Activated CD8-positive, alpha-beta memory T cell treated with anti-CD3 and anti-CD28 coated beads, Interleukin-2, amount 50 U/mL, for 1 hour (primary cell): ENCODE data around the gene WWOX.

ENCODE experiments used
- DNase-seq: peaks from one replicate; pipeline ENCODE4 v3.0.0-alpha.2; 2020; ENCODE audit errors: extremely low read depth

Gene WWOX

DNA sequence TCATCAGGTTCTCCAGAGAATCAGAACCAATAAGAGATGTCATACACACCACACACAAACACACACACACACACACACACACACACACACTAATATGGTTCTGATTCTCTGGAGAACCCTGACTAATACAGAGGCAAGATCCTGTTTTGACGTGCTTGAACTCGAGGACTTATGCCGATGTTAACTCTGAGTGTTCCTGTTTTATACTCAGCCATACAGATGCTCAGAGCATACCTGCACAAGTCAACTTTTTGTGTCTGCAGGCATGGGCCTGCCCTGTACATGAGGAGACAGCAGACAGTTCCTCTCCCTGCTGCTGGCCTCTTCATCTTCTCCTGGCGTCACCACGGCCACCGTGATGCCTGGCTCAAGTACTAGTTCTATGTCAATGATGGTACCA, 635.9 kb downstream of the WWOX start:
- no peak for DNase-seq

DNA sequence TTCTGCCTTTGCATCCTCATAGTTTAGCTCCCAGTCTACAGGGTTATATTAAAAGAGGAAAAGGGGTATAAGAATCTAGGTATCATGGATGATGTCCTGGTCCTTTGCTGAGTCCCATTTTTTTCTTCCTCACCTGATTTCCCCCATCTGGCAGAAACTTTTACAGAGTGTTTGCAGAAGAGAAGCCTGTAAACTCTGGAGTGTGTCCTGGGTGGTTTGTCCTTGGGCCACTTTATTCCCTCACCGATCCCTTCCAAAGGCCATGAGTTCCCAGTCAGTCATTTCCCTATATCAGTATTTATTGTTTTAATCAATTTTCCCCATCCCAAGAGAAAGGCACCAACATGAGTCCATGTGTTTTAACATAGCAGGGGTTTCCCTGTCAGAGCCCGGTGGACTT, 638.2 kb downstream of the WWOX start:
- no peak for DNase-seq

DNA sequence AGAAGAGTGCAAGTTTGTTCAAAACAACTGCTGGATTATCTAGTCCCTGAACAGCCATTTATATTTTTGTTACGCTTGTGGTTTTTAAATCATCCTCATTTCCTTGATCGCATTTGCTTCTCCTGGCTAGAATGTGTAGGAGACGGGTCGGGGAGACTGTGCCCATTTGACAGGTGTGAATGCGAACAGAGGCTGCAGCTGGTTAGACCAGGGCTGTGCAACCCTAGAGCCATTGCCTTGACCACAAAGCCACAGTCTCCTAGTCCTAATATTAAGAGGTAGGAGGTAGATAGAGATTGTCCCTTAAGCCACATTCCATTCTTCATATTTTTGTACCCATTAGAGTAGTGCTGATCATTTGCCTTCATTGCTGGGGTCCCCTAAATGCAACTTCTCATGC, 639.1 kb downstream of the WWOX start:
- DNase-seq = no peak

GRCh38 chr16:78740269-78740668, 640.8 kb downstream of the WWOX start:
- DNase-seq = no peak

DNA sequence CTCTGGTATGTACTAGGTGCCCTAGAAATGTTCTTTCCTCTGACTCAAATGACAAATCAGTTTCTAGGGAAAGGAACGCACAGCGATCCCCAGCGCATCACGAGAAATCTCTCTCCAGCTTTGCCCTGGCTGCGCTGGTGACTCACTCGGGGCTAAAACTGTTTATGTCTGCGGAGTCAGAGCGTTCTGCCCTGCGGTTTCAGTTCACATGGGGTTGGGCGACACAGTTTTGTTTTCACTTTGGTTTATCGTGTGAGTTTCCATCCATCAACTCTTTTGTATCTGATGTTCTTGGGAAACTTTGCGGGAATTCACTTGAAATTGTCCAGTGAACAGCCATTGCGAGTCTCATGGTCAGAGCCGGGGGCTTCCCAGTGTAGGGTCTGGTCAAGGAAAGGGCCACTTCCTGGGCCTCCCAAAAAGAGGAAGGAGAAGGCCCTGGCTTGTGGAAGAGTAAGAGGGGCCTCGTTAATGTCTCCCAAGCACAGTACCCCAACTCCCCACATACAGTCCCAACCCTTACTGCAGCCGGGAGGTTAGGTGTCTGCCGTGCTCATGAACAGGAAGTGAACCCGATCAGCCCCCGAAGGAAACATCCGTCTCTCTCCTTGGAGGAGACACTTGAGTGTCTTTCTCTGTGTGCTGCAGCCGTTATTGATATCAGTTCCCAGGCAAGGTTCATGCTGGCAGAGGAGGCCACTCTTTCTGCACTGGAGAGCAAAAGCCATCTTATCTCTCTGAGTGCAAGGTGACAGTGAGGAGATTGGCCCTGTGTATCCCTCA, 643.2 kb downstream of the WWOX start:
- DNase-seq = peak; percentile 39

DNA sequence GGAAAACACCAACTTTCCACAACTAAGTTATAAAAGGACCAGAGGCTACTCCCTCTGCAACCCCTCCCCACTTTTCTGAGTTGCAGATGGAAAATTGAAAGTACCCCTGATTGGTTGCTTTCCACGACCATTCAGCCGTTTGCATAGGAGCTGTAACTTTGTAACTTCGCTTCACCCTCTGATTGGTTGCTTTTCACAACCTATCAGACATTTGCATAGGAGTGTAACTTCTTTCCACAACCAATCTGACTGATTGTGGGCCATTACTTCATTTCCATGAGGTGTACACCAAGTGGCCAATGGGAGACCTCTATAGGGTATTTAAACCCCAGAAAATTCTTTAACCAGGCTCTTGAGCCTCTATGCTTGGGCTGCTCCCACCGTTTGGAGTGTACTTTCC, 644.1 kb downstream of the WWOX start:
- no peak for DNase-seq

DNA sequence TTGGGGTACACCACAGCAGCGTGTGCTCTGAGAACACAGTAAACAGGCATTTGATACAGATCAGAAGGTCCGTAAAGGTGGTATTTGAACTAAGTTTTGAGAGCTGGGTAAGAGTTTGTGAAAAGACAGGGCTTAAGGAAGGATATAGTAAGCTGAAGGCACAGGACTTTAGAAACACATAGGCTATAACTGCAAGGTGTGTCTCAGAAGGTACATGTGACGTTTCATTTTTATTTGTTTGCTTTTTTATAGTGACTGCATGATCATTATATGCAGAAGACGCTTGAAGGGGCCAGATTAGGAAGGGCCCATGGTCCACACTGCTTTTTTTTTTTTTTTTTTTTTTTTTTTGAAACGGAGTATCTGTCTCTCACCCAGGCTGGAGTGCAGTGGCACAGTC, 644.6 kb downstream of the WWOX start:
- no peak for DNase-seq

GRCh38 chr16:78744796-78745107, 645.3 kb downstream of the WWOX start:
- no peak for DNase-seq

- DNase-seq = no peak
These were observed 645.9 kb downstream of the WWOX start for GRCh38 chr16:78745108-78746019.

GRCh38 chr16:78746718-78747117, 647.3 kb downstream of the WWOX start:
- no peak for DNase-seq

DNA sequence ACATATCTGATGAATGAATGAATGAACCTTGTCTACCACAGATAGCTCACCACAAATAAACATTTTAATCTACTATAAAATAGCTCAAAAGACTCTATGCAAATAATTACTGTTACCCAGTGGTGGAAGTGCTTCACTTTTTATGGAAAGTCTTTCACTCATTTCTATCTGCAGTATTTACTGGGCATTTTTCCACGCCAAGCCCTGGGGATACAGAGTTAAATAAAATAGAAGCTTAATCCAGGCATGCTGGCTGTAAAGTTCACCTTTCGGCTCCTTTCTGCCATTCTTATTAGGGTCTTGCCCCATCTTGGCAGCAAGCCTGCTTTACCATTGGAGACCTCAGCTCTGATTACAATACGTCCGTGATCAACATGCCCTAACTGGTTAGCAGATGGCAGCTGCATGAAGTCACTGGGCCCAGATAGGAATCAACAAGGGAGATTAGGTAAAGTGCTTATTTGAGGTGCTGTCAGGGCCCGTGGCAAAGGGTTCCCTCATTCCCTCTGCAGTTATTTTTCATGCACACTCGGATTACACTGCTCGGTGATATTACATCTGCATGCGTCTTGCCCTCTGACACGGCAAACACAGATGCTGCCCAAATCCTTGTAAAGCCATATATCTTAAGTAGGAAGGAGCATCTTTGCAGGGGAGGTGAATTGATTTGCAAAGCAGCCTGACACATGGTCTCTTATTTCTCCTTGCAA, 648.9 kb downstream of the WWOX start:
- DNase-seq = no peak

DNA sequence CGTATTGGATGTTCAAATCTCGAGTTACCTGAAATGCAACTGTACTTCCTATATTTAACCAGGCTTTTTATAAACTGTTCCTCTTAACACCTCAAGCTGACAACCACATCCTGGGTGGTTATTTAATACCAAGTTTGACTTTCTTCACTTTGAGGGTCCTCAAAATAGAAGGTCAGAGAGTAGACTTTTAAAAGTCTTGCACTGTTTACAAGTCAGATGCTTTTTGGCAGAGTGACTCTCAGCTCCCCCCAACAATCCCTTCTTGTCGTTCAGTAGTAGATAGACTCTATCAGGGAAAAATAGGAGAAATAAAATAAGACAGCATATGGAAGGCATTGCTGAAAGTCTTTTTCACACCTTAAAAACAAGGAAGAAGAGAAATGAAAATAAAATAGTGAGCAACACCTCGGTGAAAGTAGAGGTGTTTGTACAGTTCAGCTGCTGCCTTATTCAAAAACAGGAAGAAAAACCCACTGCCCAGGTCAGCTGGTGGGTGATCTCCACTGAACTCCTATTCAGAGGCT, 650.4 kb downstream of the WWOX start:
- DNase-seq = no peak

- DNase-seq = no peak
These were observed 651.2 kb downstream of the WWOX start for GRCh38 chr16:78750611-78751010.

GRCh38 chr16:78751601-78752000, 652.1 kb downstream of the WWOX start:
- DNase-seq = no peak

DNA sequence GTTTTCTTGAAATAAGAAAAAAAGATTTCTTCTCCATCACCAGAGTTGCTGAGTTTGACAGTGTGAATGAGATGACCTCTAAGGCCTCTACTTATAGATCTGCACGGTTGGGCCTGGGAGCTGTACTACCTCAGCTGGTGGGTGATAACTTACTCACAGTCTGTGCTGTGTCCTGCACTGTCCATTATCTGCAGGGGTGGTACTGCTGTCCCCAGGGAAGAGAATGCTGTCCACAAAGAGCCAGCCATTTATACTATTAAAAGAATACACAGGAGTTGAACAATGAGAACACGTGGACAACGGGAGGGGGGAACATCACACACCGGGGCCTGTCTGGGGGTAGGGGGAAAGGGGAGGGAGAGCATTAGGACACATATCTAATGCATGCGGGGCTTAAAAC, 655.3 kb downstream of the WWOX start:
- DNase-seq = no peak

- DNase-seq = no peak
These were observed 656.6 kb downstream of the WWOX start for GRCh38 chr16:78755751-78756661.

DNA sequence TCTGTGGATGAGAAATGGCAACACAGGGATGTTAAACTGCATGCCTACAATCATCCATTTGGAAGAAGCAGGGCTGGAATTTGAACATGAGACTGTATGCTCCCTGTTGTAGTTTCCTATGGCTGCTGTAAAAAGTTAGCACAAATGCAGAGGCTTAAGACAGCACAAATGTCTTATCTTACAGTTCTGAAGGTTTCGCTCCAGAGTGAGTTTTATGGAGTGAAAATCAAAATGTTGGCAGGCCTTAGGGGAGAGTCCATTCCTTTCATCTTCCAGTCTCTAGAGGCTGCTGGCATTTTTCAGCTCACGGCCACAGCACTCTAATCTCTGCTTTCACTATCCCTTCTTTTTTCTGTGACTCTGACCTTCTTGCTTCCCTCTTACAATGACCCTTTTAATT, 660.1 kb downstream of the WWOX start:
- DNase-seq = no peak

- no peak for DNase-seq
These were observed 661.2 kb downstream of the WWOX start for GRCh38 chr16:78760611-78761010.

- no peak for DNase-seq
These were observed 662.0 kb downstream of the WWOX start for GRCh38 chr16:78761427-78761826.

GRCh38 chr16:78762222-78762621, 662.8 kb downstream of the WWOX start:
- DNase-seq = no peak

GRCh38 chr16:78763821-78764440, 664.5 kb downstream of the WWOX start:
- DNase-seq = no peak
